ENCODE measurements around the gene OSBPL5.

Gene OSBPL5

GRCh38 chr11:3104961-3105790 lies 59.9 kb downstream of the OSBPL5 start:
- DNase-seq (ENCODE audit: low read depth in 2 of 2, low spot score in 1 of 2), result no peak

GRCh38 chr11:3104051-3104714 lies 60.9 kb downstream of the OSBPL5 start:
- no peak for DNase-seq (ENCODE audit: low read depth in 2 of 2, low spot score in 1 of 2)

GRCh38 chr11:3103076-3103475 lies 62.0 kb downstream of the OSBPL5 start:
- DNase-seq (ENCODE audit: low read depth in 2 of 2, low spot score in 1 of 2), result no peak

GRCh38 chr11:3102641-3102921 lies 62.5 kb downstream of the OSBPL5 start:
- DNase-seq (ENCODE audit: low read depth in 2 of 2, low spot score in 1 of 2), result no peak

- DNase-seq (ENCODE audit: low read depth in 2 of 2, low spot score in 1 of 2), result no peak
These were observed 63.0 kb downstream of the OSBPL5 start for GRCh38 chr11:3101921-3102640.

- DNase-seq (ENCODE audit: low read depth in 2 of 2, low spot score in 1 of 2), result no peak
These were observed 65.9 kb downstream of the OSBPL5 start for GRCh38 chr11:3099178-3099577.

GRCh38 chr11:3096909-3097530 lies 68.1 kb downstream of the OSBPL5 start:
- no peak for DNase-seq (ENCODE audit: low read depth in 2 of 2, low spot score in 1 of 2)

- no peak for DNase-seq (ENCODE audit: low read depth in 2 of 2, low spot score in 1 of 2)
These were observed 69.3 kb downstream of the OSBPL5 start for GRCh38 chr11:3095712-3096361.

- no peak for DNase-seq (ENCODE audit: low read depth in 2 of 2, low spot score in 1 of 2)
These were observed 70.8 kb downstream of the OSBPL5 start for GRCh38 chr11:3094223-3094824.

- no peak for DNase-seq (ENCODE audit: low read depth in 2 of 2, low spot score in 1 of 2)
These were observed 71.6 kb downstream of the OSBPL5 start for GRCh38 chr11:3093281-3094191.

- DNase-seq (ENCODE audit: low read depth in 2 of 2, low spot score in 1 of 2), result no peak
These were observed 72.4 kb downstream of the OSBPL5 start for GRCh38 chr11:3092603-3093141.

- DNase-seq (ENCODE audit: low read depth in 2 of 2, low spot score in 1 of 2), result peak; percentile 22 to 40
These were observed 73.1 kb downstream of the OSBPL5 start for GRCh38 chr11:3091846-3092602.

- DNase-seq (ENCODE audit: low read depth in 2 of 2, low spot score in 1 of 2), result no peak
These were observed 73.8 kb downstream of the OSBPL5 start for GRCh38 chr11:3091081-3091845.

GRCh38 chr11:3090096-3090901 lies 74.8 kb downstream of the OSBPL5 start:
- no peak for DNase-seq (ENCODE audit: low read depth in 2 of 2, low spot score in 1 of 2)

- DNase-seq (ENCODE audit: low read depth in 2 of 2, low spot score in 1 of 2), result no peak
These were observed 75.7 kb downstream of the OSBPL5 start for GRCh38 chr11:3089236-3090061.

- DNase-seq (ENCODE audit: low read depth in 2 of 2, low spot score in 1 of 2), result no peak
These were observed 76.3 kb downstream of the OSBPL5 start for GRCh38 chr11:3088806-3089205.

Measured in stimulated activated CD8-positive, alpha-beta memory T cell treated with anti-CD3 and anti-CD28 coated beads, Interleukin-4, amount 100 ng/mL, for 1 hour (primary cell).